Measurements from ENCODE around the gene CAMK1D. TPM values are rescaled to one million over a fixed set of nuclear protein-coding genes. Genes with fewer than 3 reads are reported as not detected.

CAMK1D gene
- total RNA-seq, 4 donors from 2014 or later = 13.5 to 21.4 (median 15.7) TPM

- DNase-seq = no peak
- TF ChIP-seq EP300 (IDR thresholded peaks at IDR 0.05; ENCODE audit: low read depth) (no peak), POLR2AphosphoS5 (IDR thresholded peaks at IDR 0.05) (peak in 1 of 3 donors; percentile 59), CTCF (IDR thresholded peaks at IDR 0.05) (no peak), POLR2A (IDR thresholded peaks at IDR 0.05) (no peak)
- in situ Hi-C loops (cut with MboI; ENCODE audit: low pct_ligation_motif_present in 1 of 4, low pct_unique_long_range_greater_than_20kb in 1 of 4, low sequenced_read_pairs in 3 of 4) = no loop called here
- Histone ChIP-seq H3K27ac (peak overlapping the region; percentile 73 to 83 (median 80)), H3K4me1 (peaks cover 6 to 28% (median 20%) of the 10 kb centered on the region in 4 donors), H3K27me3 (no peaks in the 10 kb centered on the region), H3K36me3 (no peaks in the 10 kb centered on the region), H3K9me3 (no peaks in the 10 kb centered on the region), H3K4me3 (no peak overlapping the region)
- intact Hi-C loops (cut with DNase I; ENCODE audit: low total_unique reads) = loop anchor here (10.0 kb wide), 1 partner anchor 169 kb away; no protein-coding TSS in a partner anchor
- 37 to 40% methylated on average over 1 to 4 of the region's 4 CpGs for WGBS, 2 donors (ENCODE audit: low coverage in 1 of 2)
Measured at GRCh38 chr10:12455766-12456165, 106.4 kb downstream of the CAMK1D start.

GRCh38 chr10:12459340-12459739 lies 110.0 kb downstream of the CAMK1D start:
- Histone ChIP-seq H3K4me1 (peaks cover 6 to 25% (median 18%) of the 10 kb centered on the region in 4 donors), H3K27me3 (no peaks in the 10 kb centered on the region), H3K4me3 (no peak overlapping the region), H3K9me3 (no peaks in the 10 kb centered on the region), H3K27ac (no peak overlapping the region), H3K36me3 (no peaks in the 10 kb centered on the region)
- DNase-seq = no peak
- TF ChIP-seq CTCF (IDR thresholded peaks at IDR 0.05) (no peak), POLR2AphosphoS5 (IDR thresholded peaks at IDR 0.05) (no peak), EP300 (IDR thresholded peaks at IDR 0.05; ENCODE audit: low read depth) (no peak), POLR2A (IDR thresholded peaks at IDR 0.05) (no peak)
- 81 to 92% methylated on average over 4 of the region's 4 CpGs for WGBS, 2 donors (ENCODE audit: low coverage in 1 of 2)
- in situ Hi-C loops (cut with MboI; ENCODE audit: low pct_ligation_motif_present in 1 of 4, low pct_unique_long_range_greater_than_20kb in 1 of 4, low sequenced_read_pairs in 3 of 4) = no loop called here
- intact Hi-C loops (cut with DNase I; ENCODE audit: low total_unique reads) = loop anchor here (10.0 kb wide), 1 partner anchor 165 kb away; no protein-coding TSS in a partner anchor

DNA sequence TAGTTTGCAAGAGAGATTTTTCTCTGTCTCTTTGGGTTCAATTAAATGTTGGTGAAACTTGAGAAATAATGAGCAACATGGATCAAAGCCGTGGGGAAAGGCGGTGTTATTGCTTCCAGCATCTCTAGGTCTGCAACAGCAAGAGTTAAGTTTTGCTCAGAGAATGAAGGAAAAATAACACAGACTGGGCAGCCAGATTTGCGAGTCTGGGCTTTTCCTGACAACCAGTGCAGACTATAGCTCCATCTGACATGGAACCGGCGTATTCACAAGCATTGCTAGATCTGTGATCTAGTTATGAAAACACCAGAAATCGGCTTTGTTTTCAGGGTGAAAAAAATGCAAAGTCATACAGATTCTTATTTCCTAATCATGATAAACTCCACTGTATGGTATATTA lies 110.4 kb downstream of the CAMK1D start:
- Histone ChIP-seq H3K4me1 (peaks cover 5 to 20% (median 14%) of the 10 kb centered on the region in 4 donors), H3K27ac (no peak overlapping the region), H3K9me3 (no peaks in the 10 kb centered on the region), H3K27me3 (no peaks in the 10 kb centered on the region), H3K4me3 (no peak overlapping the region), H3K36me3 (no peaks in the 10 kb centered on the region)
- WGBS, 2 donors (ENCODE audit: low coverage in 1 of 2) = 72 to 80% methylated on average over 6 of the region's 6 CpGs
- TF ChIP-seq EP300 (IDR thresholded peaks at IDR 0.05; ENCODE audit: low read depth) (no peak), POLR2AphosphoS5 (IDR thresholded peaks at IDR 0.05) (no peak), POLR2A (IDR thresholded peaks at IDR 0.05) (no peak), CTCF (IDR thresholded peaks at IDR 0.05) (no peak)
- no peak for DNase-seq
- intact Hi-C loops (cut with DNase I; ENCODE audit: low total_unique reads) (loop anchor here (10.0 kb wide), 1 partner anchor 165 kb away; no protein-coding TSS in a partner anchor), in situ Hi-C loops (cut with MboI; ENCODE audit: low pct_ligation_motif_present in 1 of 4, low pct_unique_long_range_greater_than_20kb in 1 of 4, low sequenced_read_pairs in 3 of 4) (no loop called here)

DNA sequence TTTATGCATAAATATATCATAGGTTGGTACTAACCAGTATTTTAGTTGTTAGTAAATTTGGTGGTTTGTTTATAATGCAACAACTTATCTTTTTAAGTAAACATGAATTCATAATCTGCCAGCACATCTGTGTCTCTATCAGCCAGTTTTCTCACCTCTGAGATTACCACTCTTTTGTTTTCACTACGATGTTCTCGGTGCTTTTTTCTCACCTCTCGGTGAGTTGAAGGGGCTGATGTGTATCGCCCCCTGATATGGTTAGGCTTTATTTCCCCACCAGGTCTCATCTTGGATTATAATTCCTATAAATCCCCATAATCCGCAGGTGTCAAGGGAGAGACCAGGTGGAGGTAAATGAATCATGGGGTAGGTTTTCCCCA lies 114.1 kb downstream of the CAMK1D start:
- DNase-seq = no peak
- 85 to 95% methylated on average over 5 of the region's 5 CpGs for WGBS, 2 donors (ENCODE audit: low coverage in 1 of 2)
- H3K4me3 ChIP-seq = no peak overlapping the region
- peaks cover 0 to 14% (median 0%) of the 10 kb centered on the region in 4 donors for H3K4me1 ChIP-seq
- TF ChIP-seq CTCF (IDR thresholded peaks at IDR 0.05) (no peak), EP300 (IDR thresholded peaks at IDR 0.05; ENCODE audit: low read depth) (no peak), POLR2AphosphoS5 (IDR thresholded peaks at IDR 0.05) (no peak), POLR2A (IDR thresholded peaks at IDR 0.05) (no peak)
- H3K27ac ChIP-seq = no peak overlapping the region
- H3K9me3 ChIP-seq = no peaks in the 10 kb centered on the region
- in situ Hi-C loops (cut with MboI; ENCODE audit: low pct_ligation_motif_present in 1 of 4, low pct_unique_long_range_greater_than_20kb in 1 of 4, low sequenced_read_pairs in 3 of 4) = no loop called here
- H3K36me3 ChIP-seq = no peaks in the 10 kb centered on the region
- H3K27me3 ChIP-seq = no peaks in the 10 kb centered on the region
- intact Hi-C loops (cut with DNase I; ENCODE audit: low total_unique reads) = no loop called here
